ENCODE results near the gene ZBTB32. TPM values are rescaled to one million over a fixed set of nuclear protein-coding genes. Genes with fewer than 3 reads are reported as not detected.

ZBTB32 gene
- total RNA-seq, 1 experiment from 2014 or later: not detected

DNA sequence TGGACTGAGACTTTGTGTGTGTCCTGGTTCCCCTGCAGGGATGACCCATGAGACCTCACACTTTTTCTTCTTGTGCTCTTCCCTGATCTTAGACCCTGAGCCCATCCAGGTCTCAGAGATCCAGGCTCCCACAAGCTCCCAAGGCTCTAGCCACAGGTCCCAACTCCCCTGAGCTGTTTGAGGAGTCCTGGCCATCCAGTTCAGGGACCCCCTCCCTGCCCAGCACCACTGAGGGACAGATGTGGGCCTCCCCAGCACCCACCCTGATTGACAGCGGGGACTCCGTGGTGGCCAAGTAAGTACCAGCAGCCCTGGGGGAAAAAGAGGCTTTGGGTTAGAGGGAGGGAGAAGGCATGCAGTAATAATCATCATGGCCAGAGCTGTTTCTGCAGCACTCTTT, 55.3 kb downstream of the ZBTB32 start:
- no TSS peak for BruUV-seq (replicated peaks)
- H3K79me2 ChIP-seq (ENCODE audit: insufficient read depth, low read length): peaks cover 17% of the 10 kb centered on the region
- TF ChIP-seq EZH2phosphoT487 (IDR thresholded peaks at IDR 0.05; ENCODE audit: borderline replicate concordance): no peak
- TF ChIP-seq POLR2A (IDR thresholded peaks at IDR 0.05; ENCODE audit: borderline replicate concordance, extremely low read depth, insufficient read depth, insufficient read length): no peak
- no peak for TF ChIP-seq ELF1 (IDR thresholded peaks at IDR 0.05; ENCODE audit: borderline replicate concordance, low read depth)
- no peak for TF ChIP-seq TCF7L2 (IDR thresholded peaks at IDR 0.05; ENCODE audit: borderline replicate concordance, extremely low read depth, insufficient read depth, insufficient read length)
- TF ChIP-seq, protein P1, sequence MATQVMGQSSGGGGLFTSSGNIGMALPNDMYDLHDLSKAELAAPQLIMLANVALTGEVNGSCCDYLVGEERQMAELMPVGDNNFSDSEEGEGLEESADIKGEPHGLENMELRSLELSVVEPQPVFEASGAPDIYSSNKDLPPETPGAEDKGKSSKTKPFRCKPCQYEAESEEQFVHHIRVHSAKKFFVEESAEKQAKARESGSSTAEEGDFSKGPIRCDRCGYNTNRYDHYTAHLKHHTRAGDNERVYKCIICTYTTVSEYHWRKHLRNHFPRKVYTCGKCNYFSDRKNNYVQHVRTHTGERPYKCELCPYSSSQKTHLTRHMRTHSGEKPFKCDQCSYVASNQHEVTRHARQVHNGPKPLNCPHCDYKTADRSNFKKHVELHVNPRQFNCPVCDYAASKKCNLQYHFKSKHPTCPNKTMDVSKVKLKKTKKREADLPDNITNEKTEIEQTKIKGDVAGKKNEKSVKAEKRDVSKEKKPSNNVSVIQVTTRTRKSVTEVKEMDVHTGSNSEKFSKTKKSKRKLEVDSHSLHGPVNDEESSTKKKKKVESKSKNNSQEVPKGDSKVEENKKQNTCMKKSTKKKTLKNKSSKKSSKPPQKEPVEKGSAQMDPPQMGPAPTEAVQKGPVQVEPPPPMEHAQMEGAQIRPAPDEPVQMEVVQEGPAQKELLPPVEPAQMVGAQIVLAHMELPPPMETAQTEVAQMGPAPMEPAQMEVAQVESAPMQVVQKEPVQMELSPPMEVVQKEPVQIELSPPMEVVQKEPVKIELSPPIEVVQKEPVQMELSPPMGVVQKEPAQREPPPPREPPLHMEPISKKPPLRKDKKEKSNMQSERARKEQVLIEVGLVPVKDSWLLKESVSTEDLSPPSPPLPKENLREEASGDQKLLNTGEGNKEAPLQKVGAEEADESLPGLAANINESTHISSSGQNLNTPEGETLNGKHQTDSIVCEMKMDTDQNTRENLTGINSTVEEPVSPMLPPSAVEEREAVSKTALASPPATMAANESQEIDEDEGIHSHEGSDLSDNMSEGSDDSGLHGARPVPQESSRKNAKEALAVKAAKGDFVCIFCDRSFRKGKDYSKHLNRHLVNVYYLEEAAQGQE (IDR thresholded peaks at IDR 0.05; ENCODE audit: low read depth): no peak
- TF ChIP-seq RAD21 (IDR thresholded peaks at IDR 0.05; ENCODE audit: low read depth): no peak
- no peak for TF ChIP-seq CBX3 (IDR thresholded peaks at IDR 0.05; ENCODE audit: low read depth)
- TF ChIP-seq ZNF274 (IDR thresholded peaks at IDR 0.05; ENCODE audit: low read depth, low read length): no peak
- no peak for TF ChIP-seq EGR1 (IDR thresholded peaks at IDR 0.05; ENCODE audit: low read depth)
- no peak for TF ChIP-seq JUND (IDR thresholded peaks at IDR 0.05)
- no peak for TF ChIP-seq SP1 (IDR thresholded peaks at IDR 0.05; ENCODE audit: low read depth)
- no peak for TF ChIP-seq YY1 (IDR thresholded peaks at IDR 0.05; ENCODE audit: extremely low read depth, insufficient replicate concordance, low read depth, low read length)
- no peak for TF ChIP-seq ZFX (IDR thresholded peaks at IDR 0.05)
- TF ChIP-seq FOSL1 (IDR thresholded peaks at IDR 0.05; ENCODE audit: low read depth): no peak
- TF ChIP-seq, protein P2, sequence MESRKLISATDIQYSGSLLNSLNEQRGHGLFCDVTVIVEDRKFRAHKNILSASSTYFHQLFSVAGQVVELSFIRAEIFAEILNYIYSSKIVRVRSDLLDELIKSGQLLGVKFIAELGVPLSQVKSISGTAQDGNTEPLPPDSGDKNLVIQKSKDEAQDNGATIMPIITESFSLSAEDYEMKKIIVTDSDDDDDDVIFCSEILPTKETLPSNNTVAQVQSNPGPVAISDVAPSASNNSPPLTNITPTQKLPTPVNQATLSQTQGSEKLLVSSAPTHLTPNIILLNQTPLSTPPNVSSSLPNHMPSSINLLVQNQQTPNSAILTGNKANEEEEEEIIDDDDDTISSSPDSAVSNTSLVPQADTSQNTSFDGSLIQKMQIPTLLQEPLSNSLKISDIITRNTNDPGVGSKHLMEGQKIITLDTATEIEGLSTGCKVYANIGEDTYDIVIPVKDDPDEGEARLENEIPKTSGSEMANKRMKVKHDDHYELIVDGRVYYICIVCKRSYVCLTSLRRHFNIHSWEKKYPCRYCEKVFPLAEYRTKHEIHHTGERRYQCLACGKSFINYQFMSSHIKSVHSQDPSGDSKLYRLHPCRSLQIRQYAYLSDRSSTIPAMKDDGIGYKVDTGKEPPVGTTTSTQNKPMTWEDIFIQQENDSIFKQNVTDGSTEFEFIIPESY (IDR thresholded peaks at IDR 0.05; ENCODE audit: extremely low read depth, insufficient replicate concordance, low read length): no peak
- TF ChIP-seq, protein P3, sequence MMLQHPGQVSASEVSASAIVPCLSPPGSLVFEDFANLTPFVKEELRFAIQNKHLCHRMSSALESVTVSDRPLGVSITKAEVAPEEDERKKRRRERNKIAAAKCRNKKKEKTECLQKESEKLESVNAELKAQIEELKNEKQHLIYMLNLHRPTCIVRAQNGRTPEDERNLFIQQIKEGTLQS (IDR thresholded peaks at IDR 0.05): no peak
- TF ChIP-seq, protein P4, sequence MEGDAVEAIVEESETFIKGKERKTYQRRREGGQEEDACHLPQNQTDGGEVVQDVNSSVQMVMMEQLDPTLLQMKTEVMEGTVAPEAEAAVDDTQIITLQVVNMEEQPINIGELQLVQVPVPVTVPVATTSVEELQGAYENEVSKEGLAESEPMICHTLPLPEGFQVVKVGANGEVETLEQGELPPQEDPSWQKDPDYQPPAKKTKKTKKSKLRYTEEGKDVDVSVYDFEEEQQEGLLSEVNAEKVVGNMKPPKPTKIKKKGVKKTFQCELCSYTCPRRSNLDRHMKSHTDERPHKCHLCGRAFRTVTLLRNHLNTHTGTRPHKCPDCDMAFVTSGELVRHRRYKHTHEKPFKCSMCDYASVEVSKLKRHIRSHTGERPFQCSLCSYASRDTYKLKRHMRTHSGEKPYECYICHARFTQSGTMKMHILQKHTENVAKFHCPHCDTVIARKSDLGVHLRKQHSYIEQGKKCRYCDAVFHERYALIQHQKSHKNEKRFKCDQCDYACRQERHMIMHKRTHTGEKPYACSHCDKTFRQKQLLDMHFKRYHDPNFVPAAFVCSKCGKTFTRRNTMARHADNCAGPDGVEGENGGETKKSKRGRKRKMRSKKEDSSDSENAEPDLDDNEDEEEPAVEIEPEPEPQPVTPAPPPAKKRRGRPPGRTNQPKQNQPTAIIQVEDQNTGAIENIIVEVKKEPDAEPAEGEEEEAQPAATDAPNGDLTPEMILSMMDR (IDR thresholded peaks at IDR 0.05 in 2 of 3, conservative IDR thresholded peaks at IDR 0.05 in 1 of 3; ENCODE audit: borderline replicate concordance in 1 of 3, insufficient read depth in 1 of 3, low read depth in 2 of 3, low read length in 2 of 3): no peak
- TF ChIP-seq SRF (IDR thresholded peaks at IDR 0.05; ENCODE audit: low read depth): no peak
- TF ChIP-seq, protein P5, sequence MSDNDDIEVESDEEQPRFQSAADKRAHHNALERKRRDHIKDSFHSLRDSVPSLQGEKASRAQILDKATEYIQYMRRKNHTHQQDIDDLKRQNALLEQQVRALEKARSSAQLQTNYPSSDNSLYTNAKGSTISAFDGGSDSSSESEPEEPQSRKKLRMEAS (IDR thresholded peaks at IDR 0.05): no peak
- no peaks in the 10 kb centered on the region for H3K9me3 ChIP-seq (ENCODE audit: control insufficient read depth in 1 of 2, insufficient read depth in 1 of 2, low read depth in 1 of 2, low read length in 2 of 2)
- H3K27ac ChIP-seq (ENCODE audit: low read depth, low read length): no peak overlapping the region
- peaks cover 14 to 25% of the 10 kb centered on the region in 2 experiments for H3K4me1 ChIP-seq (ENCODE audit: control insufficient read depth in 1 of 2, insufficient read depth in 2 of 2, low read length in 2 of 2)
- no peak overlapping the region for H2AFZ ChIP-seq (ENCODE audit: low read depth, low read length, poor library complexity, severe bottlenecking)
- peak overlapping the region; percentile 83; the same call in 1 of the 2 replicates for H3K4me2 ChIP-seq (ENCODE audit: low read length)
- intact Hi-C loops (cut with micrococcal nuclease): no loop called here
- no peak for ATAC-seq
- no peak for DNase-seq (ENCODE audit: low read depth, low spot score)
- H3K9me2 ChIP-seq (ENCODE audit: insufficient read depth): no peaks in the 10 kb centered on the region
- H3K9ac ChIP-seq (ENCODE audit: low read length): no peak overlapping the region
- H3K4me3 ChIP-seq (replicated peaks in 1 of 2; ENCODE audit: low read depth in 1 of 2, low read length in 2 of 2): no peak overlapping the region
- CTCF ChIA-PET: no interaction called here
- H3K27me3 ChIP-seq (ENCODE audit: insufficient read depth, low read length): no peaks in the 10 kb centered on the region
- no peaks in the 10 kb centered on the region for H4K20me1 ChIP-seq (ENCODE audit: insufficient read depth)
- POLR2A ChIA-PET: interaction anchor here (1.2 kb wide), 1 partner anchor 11 kb away, joined by 5 read pairs; the partner anchor contains the start of gene LIN37
- peaks cover 4 to 12% of the 10 kb centered on the region in 2 experiments; a peak in 2 of 4 replicates for H3K36me3 ChIP-seq (ENCODE audit: control insufficient read depth in 1 of 2, insufficient read depth in 2 of 2, low read length in 2 of 2)
- RAD21 ChIA-PET (ENCODE audit: low non-redundant PET in 1 of 2, low total read pairs in 2 of 2, uncharacterized antibody in 2 of 2, unreplicated experiment in 2 of 2): no interaction called here

Measured in HCT116 (cell line).